Body of pancreas (tissue), 4 donors: ENCODE measurements around the gene KBTBD3.

Experiments used
- CTCF ChIP-seq, 7 experiments: fragments of 450-650 bp in 4 of 7; fragments of 200-600 bp in 3 of 7; sonication (generic) in 3 of 7; IDR thresholded peaks; one replicate each; pipeline ENCODE4 v1.5.1; 2016 to 2019; ENCODE audit warnings: antibody characterized with exemption in 7 of 7
- POLR2A ChIP-seq, 3 donors: fragments of 450-650 bp; IDR thresholded peaks; one replicate each; pipeline ENCODE4 v1.6.1; 2016; ENCODE audit warnings: antibody characterized with exemption in 3 of 3, mild to moderate bottlenecking in 2 of 3

DNA sequence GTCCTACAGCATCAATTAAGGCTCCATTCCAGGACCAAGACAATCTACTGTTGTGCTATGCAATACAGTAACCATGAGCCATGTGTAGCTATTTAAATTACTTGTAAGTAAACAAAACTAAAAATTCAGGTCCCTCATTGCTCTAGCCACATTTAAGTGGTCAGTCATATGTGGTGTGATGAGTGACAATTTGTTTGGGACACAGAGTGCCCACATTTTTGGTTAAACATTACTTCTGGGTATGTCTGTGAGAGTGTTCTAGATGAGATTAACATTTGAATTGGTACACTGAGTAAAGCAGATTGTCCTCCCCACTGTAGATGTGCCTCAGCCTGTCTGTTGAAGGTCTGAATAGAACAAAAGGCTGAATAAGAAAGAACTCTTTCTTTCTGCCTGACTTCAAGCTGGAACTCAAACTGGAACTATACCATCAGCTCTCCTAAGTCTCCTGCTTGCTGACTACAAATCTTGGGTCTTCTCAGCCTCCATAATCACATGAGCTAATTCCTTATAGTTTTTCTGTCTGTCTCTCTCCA lies 15.8 kb downstream of the KBTBD3 start:
- TF ChIP-seq POLR2A (IDR thresholded peaks at IDR 0.05) (no peak), CTCF (IDR thresholded peaks at IDR 0.05) (no peak)
